Measurements from ENCODE around the gene TBC1D14.

The TBC1D14 gene

GRCh38 chr4:7003879-7004240 is 94.2 kb downstream of the TBC1D14 start:
- DNase-seq = no peak

- no peak for DNase-seq
These were observed 94.7 kb downstream of the TBC1D14 start for GRCh38 chr4:7004331-7004730.

GRCh38 chr4:7005571-7005970 is 95.9 kb downstream of the TBC1D14 start:
- no peak for DNase-seq

GRCh38 chr4:7006411-7006810 is 96.8 kb downstream of the TBC1D14 start:
- no peak for DNase-seq

- no peak for DNase-seq
These were observed 97.7 kb downstream of the TBC1D14 start for GRCh38 chr4:7007142-7007907.

GRCh38 chr4:7007944-7008343 is 98.3 kb downstream of the TBC1D14 start:
- no peak for DNase-seq

GRCh38 chr4:7009564-7009963 is 99.9 kb downstream of the TBC1D14 start:
- no peak for DNase-seq

- no peak for DNase-seq
These were observed 103.5 kb downstream of the TBC1D14 start for GRCh38 chr4:7013175-7013574.

- no peak for DNase-seq
These were observed 105.2 kb downstream of the TBC1D14 start for GRCh38 chr4:7014815-7015214.

- DNase-seq = no peak
These were observed 105.9 kb downstream of the TBC1D14 start for GRCh38 chr4:7015383-7016035.

- DNase-seq = no peak
These were observed 106.5 kb downstream of the TBC1D14 start for GRCh38 chr4:7016086-7016485.

- DNase-seq = no peak
These were observed 106.9 kb downstream of the TBC1D14 start for GRCh38 chr4:7016512-7016911.

- no peak for DNase-seq
These were observed 107.9 kb downstream of the TBC1D14 start for GRCh38 chr4:7017446-7018048.

- no peak for DNase-seq
These were observed 108.7 kb downstream of the TBC1D14 start for GRCh38 chr4:7018281-7018680.

- no peak for DNase-seq
These were observed 109.7 kb downstream of the TBC1D14 start for GRCh38 chr4:7019367-7019766.

GRCh38 chr4:7020290-7020689 is 110.7 kb downstream of the TBC1D14 start:
- no peak for DNase-seq

GRCh38 chr4:7020856-7021255 is 111.2 kb downstream of the TBC1D14 start:
- DNase-seq = no peak

GRCh38 chr4:7021355-7021754 is 111.7 kb downstream of the TBC1D14 start:
- DNase-seq = no peak

GRCh38 chr4:7021930-7022664 is 112.5 kb downstream of the TBC1D14 start:
- DNase-seq = no peak

- no peak for DNase-seq
These were observed 113.9 kb downstream of the TBC1D14 start for GRCh38 chr4:7023486-7023885.

GRCh38 chr4:7023901-7024300 is 114.3 kb downstream of the TBC1D14 start:
- DNase-seq = no peak

GRCh38 chr4:7024336-7024890 is 114.8 kb downstream of the TBC1D14 start:
- DNase-seq = no peak

- no peak for DNase-seq
These were observed 115.5 kb downstream of the TBC1D14 start for GRCh38 chr4:7025040-7025602.
